Sciatic nerve (tissue), 2 donors: ENCODE data around the gene SSBP2. TPM values are rescaled to one million over a fixed set of nuclear protein-coding genes. Genes with fewer than 3 reads are reported as not detected.

ENCODE experiments used
- ATAC-seq: fragments of 200-7000 bp; cut with Tn5 transposase; one replicate; pipeline ENCODE4 v1.9.1; 2020; ENCODE audit warnings: mild to moderate bottlenecking, moderate library complexity
- DNase-seq: peaks from one replicate; pipeline ENCODE4 v3.0.0-alpha.2; 2020; ENCODE audit warnings: low spot score
- intact Hi-C: fragments of 100-400 bp; cut with DNase I; formaldehyde crosslinking; loops from one replicate; pipeline ENCODE4 v1.14.2; 2022
- total RNA-seq: library from RNA; stranded (reverse); fragmentation: NEBNext Ultra II Directional; extraction: Animal tissue kit (Norgen Biotek cat#: 25700); gene quantifications from one replicate; pipeline ENCODE4 v1.2.1, GENCODE V29; 2021
- donor health status: DM: no; HTN: no; CAD: no.
- donor health status: DM: no; HTN: no; CAD: no.

Gene SSBP2
- total RNA-seq, result 131 TPM

- DNase-seq, result peak; percentile 100
- ATAC-seq, result peak; percentile 98
- intact Hi-C loops, result loop anchor here (2.0 to 5.0 kb wide), 2 partner anchors 36 to 102 kb away; no protein-coding TSS in a partner anchor
Observed at GRCh38 chr5:81751009-81751835, at the start of gene SSBP2. TSS of gene SSBP2 (minus strand) at chr5:81751097. CDS start at chr5:81751042, 55 bp downstream.

GRCh38 chr5:81795666-81796065 lies 44.8 kb upstream of the SSBP2 start:
- no peak for ATAC-seq
- intact Hi-C loops, result no loop called here
- DNase-seq, result no peak

- ATAC-seq (peak; percentile 53), DNase-seq (no peak)
- intact Hi-C loops, result no loop called here
Observed at GRCh38 chr5:81794226-81794625, 43.3 kb upstream of the SSBP2 start.

GRCh38 chr5:81790336-81790735 lies 39.4 kb upstream of the SSBP2 start:
- intact Hi-C loops, result no loop called here
- DNase-seq (no peak), ATAC-seq (no peak)

GRCh38 chr5:81789033-81789432 lies 38.1 kb upstream of the SSBP2 start:
- intact Hi-C loops, result loop anchor here (5.0 kb wide), 2 partner anchors 37 to 63 kb away; partner anchors contain the start of gene SSBP2
- ATAC-seq, result peak; percentile 58
- DNase-seq, result no peak

GRCh38 chr5:81788329-81788728 lies 37.4 kb upstream of the SSBP2 start:
- intact Hi-C loops, result loop anchor here (5.0 kb wide), 2 partner anchors 36 to 64 kb away; partner anchors contain the start of gene SSBP2
- peak; percentile 45 for ATAC-seq
- DNase-seq, result no peak

GRCh38 chr5:81787474-81788242 lies 36.8 kb upstream of the SSBP2 start:
- ATAC-seq, result peak; percentile 82
- intact Hi-C loops, result loop anchor here (5.0 kb wide), 2 partner anchors 35 to 65 kb away; partner anchors contain the start of gene SSBP2
- DNase-seq, result peak; percentile 82

GRCh38 chr5:81786991-81787390 lies 36.1 kb upstream of the SSBP2 start:
- no peak for ATAC-seq
- intact Hi-C loops, result loop anchor here (5.0 kb wide), 2 partner anchors 35 to 65 kb away; partner anchors contain the start of gene SSBP2
- no peak for DNase-seq

GRCh38 chr5:81786496-81786895 lies 35.6 kb upstream of the SSBP2 start:
- intact Hi-C loops, result loop anchor here (5.0 kb wide), 2 partner anchors 34 to 66 kb away; partner anchors contain the start of gene SSBP2
- DNase-seq (no peak), ATAC-seq (no peak)

GRCh38 chr5:81785322-81785721 lies 34.4 kb upstream of the SSBP2 start:
- ATAC-seq (no peak), DNase-seq (no peak)
- intact Hi-C loops, result loop anchor here (5.0 kb wide), 2 partner anchors 33 to 67 kb away; partner anchors contain the start of gene SSBP2

- intact Hi-C loops, result no loop called here
- DNase-seq (no peak), ATAC-seq (no peak)
Observed at GRCh38 chr5:81783401-81783800, 32.5 kb upstream of the SSBP2 start.

GRCh38 chr5:81782811-81783210 lies 31.9 kb upstream of the SSBP2 start:
- intact Hi-C loops, result no loop called here
- DNase-seq, result no peak
- no peak for ATAC-seq

- intact Hi-C loops, result no loop called here
- DNase-seq (no peak), ATAC-seq (peak; percentile 19)
Observed at GRCh38 chr5:81779916-81780266, 29.0 kb upstream of the SSBP2 start.

- ATAC-seq (peak; percentile 93), DNase-seq (peak; percentile 81)
- intact Hi-C loops, result no loop called here
Observed at GRCh38 chr5:81779125-81779915, 28.4 kb upstream of the SSBP2 start.

GRCh38 chr5:81778642-81779041 lies 27.7 kb upstream of the SSBP2 start:
- DNase-seq, result no peak
- intact Hi-C loops, result no loop called here
- peak; percentile 47 for ATAC-seq

- DNase-seq (no peak), ATAC-seq (no peak)
- intact Hi-C loops, result no loop called here
Observed at GRCh38 chr5:81776258-81776657, 25.4 kb upstream of the SSBP2 start.

- DNase-seq (no peak), ATAC-seq (no peak)
- intact Hi-C loops, result no loop called here
Observed at GRCh38 chr5:81774374-81774773, 23.5 kb upstream of the SSBP2 start.

GRCh38 chr5:81773574-81773973 lies 22.7 kb upstream of the SSBP2 start:
- ATAC-seq, result no peak
- DNase-seq, result no peak
- intact Hi-C loops, result no loop called here

GRCh38 chr5:81773161-81773560 lies 22.3 kb upstream of the SSBP2 start:
- ATAC-seq (peak; percentile 31), DNase-seq (no peak)
- intact Hi-C loops, result no loop called here
